ENCODE data around the gene ZBTB44.

DNA sequence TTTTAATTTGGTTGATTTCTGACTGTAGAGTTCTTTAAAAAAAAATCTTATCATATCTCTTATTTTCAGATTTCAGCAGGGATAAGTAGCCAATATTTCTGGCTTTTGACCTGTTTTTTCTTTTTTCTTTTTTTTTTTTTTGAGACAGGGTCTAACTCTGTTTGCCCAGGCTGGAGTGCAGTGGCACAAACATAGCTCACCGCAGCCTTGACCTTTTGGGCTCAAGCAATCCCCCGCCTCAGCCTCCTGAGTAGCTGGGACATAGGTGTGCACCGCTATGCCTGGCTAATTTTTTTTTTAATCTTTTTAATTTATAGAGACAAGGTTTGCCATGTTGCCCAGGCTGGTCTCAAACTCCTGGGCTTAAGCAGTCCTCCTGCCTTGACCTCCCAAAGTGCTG is 23.9 kb upstream of the ZBTB44 start:
- TF ChIP-seq, protein P1, sequence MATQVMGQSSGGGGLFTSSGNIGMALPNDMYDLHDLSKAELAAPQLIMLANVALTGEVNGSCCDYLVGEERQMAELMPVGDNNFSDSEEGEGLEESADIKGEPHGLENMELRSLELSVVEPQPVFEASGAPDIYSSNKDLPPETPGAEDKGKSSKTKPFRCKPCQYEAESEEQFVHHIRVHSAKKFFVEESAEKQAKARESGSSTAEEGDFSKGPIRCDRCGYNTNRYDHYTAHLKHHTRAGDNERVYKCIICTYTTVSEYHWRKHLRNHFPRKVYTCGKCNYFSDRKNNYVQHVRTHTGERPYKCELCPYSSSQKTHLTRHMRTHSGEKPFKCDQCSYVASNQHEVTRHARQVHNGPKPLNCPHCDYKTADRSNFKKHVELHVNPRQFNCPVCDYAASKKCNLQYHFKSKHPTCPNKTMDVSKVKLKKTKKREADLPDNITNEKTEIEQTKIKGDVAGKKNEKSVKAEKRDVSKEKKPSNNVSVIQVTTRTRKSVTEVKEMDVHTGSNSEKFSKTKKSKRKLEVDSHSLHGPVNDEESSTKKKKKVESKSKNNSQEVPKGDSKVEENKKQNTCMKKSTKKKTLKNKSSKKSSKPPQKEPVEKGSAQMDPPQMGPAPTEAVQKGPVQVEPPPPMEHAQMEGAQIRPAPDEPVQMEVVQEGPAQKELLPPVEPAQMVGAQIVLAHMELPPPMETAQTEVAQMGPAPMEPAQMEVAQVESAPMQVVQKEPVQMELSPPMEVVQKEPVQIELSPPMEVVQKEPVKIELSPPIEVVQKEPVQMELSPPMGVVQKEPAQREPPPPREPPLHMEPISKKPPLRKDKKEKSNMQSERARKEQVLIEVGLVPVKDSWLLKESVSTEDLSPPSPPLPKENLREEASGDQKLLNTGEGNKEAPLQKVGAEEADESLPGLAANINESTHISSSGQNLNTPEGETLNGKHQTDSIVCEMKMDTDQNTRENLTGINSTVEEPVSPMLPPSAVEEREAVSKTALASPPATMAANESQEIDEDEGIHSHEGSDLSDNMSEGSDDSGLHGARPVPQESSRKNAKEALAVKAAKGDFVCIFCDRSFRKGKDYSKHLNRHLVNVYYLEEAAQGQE (IDR thresholded peaks at IDR 0.05; ENCODE audit: low read depth): no peak
- TF ChIP-seq, protein P2, sequence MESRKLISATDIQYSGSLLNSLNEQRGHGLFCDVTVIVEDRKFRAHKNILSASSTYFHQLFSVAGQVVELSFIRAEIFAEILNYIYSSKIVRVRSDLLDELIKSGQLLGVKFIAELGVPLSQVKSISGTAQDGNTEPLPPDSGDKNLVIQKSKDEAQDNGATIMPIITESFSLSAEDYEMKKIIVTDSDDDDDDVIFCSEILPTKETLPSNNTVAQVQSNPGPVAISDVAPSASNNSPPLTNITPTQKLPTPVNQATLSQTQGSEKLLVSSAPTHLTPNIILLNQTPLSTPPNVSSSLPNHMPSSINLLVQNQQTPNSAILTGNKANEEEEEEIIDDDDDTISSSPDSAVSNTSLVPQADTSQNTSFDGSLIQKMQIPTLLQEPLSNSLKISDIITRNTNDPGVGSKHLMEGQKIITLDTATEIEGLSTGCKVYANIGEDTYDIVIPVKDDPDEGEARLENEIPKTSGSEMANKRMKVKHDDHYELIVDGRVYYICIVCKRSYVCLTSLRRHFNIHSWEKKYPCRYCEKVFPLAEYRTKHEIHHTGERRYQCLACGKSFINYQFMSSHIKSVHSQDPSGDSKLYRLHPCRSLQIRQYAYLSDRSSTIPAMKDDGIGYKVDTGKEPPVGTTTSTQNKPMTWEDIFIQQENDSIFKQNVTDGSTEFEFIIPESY (IDR thresholded peaks at IDR 0.05; ENCODE audit: extremely low read depth, insufficient replicate concordance, low read length): no peak
- TF ChIP-seq, protein P3, sequence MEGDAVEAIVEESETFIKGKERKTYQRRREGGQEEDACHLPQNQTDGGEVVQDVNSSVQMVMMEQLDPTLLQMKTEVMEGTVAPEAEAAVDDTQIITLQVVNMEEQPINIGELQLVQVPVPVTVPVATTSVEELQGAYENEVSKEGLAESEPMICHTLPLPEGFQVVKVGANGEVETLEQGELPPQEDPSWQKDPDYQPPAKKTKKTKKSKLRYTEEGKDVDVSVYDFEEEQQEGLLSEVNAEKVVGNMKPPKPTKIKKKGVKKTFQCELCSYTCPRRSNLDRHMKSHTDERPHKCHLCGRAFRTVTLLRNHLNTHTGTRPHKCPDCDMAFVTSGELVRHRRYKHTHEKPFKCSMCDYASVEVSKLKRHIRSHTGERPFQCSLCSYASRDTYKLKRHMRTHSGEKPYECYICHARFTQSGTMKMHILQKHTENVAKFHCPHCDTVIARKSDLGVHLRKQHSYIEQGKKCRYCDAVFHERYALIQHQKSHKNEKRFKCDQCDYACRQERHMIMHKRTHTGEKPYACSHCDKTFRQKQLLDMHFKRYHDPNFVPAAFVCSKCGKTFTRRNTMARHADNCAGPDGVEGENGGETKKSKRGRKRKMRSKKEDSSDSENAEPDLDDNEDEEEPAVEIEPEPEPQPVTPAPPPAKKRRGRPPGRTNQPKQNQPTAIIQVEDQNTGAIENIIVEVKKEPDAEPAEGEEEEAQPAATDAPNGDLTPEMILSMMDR (IDR thresholded peaks at IDR 0.05 in 2 of 3, conservative IDR thresholded peaks at IDR 0.05 in 1 of 3; ENCODE audit: borderline replicate concordance in 1 of 3, insufficient read depth in 1 of 3, low read depth in 2 of 3, low read length in 2 of 3): no peak
- no peak for TF ChIP-seq POLR2AphosphoS5 (IDR thresholded peaks at IDR 0.05; ENCODE audit: low read depth, low read length)
- TF ChIP-seq TCF7L2 (IDR thresholded peaks at IDR 0.05; ENCODE audit: borderline replicate concordance, extremely low read depth, insufficient read depth, insufficient read length): no peak
- no peak for TF ChIP-seq POLR2A (IDR thresholded peaks at IDR 0.05; ENCODE audit: borderline replicate concordance, extremely low read depth, insufficient read depth, insufficient read length)
- no peak for TF ChIP-seq SIN3A (IDR thresholded peaks at IDR 0.05; ENCODE audit: low read depth)
- no peak for TF ChIP-seq ZNF274 (IDR thresholded peaks at IDR 0.05; ENCODE audit: low read depth, low read length)
- no peak for TF ChIP-seq EZH2phosphoT487 (IDR thresholded peaks at IDR 0.05; ENCODE audit: borderline replicate concordance)
- no peak for TF ChIP-seq EGR1 (IDR thresholded peaks at IDR 0.05; ENCODE audit: low read depth)
- TF ChIP-seq, protein P4, sequence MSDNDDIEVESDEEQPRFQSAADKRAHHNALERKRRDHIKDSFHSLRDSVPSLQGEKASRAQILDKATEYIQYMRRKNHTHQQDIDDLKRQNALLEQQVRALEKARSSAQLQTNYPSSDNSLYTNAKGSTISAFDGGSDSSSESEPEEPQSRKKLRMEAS (IDR thresholded peaks at IDR 0.05): no peak
- no peak for TF ChIP-seq EZH2 (IDR thresholded peaks at IDR 0.05)
- TF ChIP-seq SP1 (IDR thresholded peaks at IDR 0.05; ENCODE audit: low read depth): no peak
